AG08396 (cell line): ENCODE measurements around the gene RMND1.
"Not testable (repeated sequence)": the region's sequence is repeated elsewhere in the genome, so short reads cannot be mapped to it uniquely, and the experiment has no call there.

Source experiments
- DNase-seq: peaks from one replicate; pipeline ENCODE4 v3.0.0; 2012; ENCODE audit warnings: low spot score, mixed read lengths

RMND1 gene

DNA sequence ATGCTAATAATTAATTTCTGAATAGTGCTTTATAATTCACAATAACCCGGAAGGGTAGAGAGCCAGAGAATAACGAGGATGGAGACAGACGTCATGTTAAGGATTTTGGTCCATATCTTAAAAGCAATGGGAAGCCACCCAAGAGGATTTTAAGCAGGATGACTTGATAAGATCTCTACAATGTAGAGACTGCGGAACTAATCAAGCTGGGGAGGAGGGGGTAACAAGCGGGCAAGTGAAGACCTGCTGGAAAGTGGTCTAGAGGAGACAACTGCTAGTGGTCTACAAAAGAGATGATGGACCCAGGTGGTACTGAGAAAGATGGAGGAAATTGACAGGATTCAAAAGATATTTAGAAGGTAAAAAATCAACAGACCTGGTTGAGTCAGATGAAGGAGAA lies 67.8 kb downstream of the RMND1 start:
- no peak for DNase-seq

DNA sequence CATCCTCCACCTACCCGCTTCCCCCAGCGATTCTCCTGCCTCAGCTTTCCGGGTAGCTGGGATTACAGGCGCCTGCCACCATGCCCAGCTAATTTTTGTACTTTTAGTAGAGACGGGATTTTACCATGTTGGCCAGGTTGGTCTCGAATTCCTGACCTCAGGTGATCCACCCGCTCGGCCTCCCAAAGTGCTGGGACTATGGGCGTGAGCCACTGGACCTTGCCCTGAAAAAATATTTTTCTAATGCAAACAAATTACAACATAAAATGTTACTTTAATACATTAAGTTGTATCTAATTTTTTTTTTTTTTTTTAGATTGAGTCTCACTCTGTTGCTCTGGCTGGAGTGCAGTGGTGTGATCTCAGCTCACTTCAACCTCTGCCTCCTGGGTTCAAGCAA lies 69.3 kb downstream of the RMND1 start:
- DNase-seq = not testable (repeated sequence)

DNA sequence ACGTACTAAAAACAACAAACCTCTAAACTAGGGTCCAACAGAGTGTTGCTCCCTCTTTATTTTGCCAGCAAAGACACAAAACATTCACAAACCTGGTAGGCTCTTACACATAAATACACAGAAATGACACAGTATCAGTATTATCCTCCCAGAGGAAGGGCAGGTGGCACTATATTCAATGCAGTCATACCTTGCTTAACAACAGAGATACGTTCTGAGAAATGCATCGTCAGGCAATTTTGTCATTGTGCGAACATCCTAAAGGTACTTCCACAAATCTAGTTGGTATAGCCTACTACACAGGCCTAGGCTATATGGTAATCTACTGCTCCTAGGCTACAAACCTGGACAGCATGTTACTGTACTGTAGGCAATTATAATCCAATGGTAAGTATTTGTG lies 70.2 kb downstream of the RMND1 start:
- DNase-seq = no peak

DNA sequence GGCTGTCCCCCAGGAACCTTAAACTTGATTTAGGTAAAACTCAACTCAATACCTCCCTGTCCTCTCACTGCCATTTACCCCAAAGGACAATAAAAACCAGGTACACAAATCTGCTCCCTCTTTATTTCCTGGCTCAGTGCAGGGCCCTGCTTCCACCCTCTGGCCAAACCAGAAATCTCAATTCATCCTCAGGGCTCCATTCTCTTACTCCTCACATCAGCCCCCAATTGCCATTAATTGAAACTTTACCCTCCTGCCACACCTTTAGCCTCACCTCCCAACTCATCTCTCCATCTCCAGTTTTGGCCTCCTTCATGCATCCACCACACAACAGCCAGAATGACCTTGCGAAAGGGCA lies 71.1 kb downstream of the RMND1 start:
- DNase-seq = no peak

DNA sequence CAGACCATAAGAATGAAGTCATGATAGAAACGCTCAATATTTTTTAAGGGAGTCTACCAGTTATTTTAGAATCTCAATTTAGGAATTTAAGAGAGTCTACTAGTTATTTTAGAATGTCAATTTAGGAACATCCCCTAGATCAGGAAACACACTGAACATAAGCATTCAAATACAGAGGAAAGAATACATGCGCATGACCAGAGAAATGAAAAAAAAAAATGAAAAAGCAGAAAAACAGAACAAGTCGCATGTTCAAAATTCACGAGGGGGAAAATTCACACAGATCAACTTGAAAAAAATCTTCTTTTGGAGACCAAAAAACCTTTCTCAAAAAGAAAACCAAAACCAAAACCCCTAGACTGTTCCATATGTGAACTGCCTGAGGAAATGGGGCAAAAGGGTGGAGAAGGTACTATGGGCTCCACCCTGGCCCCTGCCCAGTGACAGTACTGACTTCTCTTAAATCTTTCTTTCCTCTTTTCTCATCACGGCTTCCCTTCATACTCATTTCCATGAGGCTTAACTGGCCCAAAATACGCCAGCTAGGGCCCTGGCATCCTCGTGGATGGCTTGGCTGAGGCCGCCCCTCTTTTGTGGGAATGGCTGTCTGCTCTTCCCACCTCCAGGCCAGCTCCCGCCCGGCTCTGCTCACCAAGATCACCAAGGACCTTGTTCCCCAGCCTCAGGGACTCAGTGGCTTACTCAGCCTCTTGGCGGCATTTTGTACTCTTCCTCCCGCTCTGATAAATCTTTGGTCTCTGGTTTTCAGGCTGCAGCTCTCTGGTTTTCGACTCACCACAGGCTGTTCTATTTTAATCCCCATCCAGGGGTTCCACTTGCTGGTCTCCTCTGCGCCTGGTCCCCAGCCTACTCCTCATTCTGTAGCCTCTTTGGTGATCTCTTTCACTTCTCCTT lies 71.7 kb downstream of the RMND1 start:
- DNase-seq = no peak

DNA sequence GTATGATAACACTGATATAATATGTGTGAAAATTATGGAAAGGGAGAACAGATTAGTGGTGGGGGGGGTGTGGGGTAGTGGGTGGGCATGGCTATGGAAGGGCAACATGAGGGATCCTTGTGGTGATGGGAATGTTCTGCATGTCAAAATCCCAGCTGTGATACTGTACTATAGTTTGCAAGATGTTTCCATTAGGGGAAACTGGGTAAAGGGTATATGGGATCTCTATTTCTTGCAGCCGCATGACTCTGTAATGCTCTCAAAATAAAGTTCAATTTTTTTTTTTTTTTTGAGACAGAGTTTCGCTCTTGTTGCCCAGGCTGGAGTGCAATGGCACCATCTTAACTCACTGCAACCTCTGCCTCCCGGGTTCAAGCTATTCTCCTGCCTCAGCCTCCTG lies 74.8 kb downstream of the RMND1 start:
- DNase-seq = no peak

DNA sequence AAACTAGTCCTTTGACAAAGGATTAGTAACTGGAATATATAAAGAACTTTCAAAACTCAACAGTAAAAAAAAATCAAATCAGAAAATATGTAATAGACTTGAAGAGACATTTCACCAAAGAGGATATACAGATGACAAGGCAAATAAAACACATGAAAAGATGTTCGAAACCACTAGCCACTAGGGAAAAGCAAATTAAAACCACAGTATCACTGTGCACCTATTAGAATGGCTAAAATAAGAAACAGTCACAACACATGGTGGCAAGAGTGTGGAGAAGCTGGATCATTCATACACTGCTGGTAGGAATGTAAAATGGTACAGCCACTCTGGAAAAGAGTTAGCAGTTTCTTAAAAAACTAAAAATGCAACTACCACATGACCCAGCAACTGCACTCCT lies 75.5 kb downstream of the RMND1 start:
- no peak for DNase-seq

DNA sequence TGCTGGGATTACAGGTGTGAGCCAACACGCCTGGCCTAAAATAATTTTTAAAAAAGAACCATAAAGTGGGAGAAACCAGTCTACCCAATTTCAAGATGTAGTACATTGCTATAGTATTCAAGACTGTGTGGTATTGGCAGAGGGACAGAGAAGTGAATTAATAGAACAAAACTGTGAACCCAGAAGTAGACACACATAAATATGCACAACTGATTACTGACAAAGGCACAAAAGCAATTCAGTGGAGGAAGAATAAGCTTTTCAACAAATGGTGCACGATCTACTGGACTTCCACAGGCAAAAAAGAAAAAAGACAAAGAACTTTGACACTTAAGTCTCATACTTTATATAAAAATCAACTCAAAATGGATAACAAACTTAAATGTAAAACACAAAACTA lies 76.1 kb downstream of the RMND1 start:
- DNase-seq = no peak

DNA sequence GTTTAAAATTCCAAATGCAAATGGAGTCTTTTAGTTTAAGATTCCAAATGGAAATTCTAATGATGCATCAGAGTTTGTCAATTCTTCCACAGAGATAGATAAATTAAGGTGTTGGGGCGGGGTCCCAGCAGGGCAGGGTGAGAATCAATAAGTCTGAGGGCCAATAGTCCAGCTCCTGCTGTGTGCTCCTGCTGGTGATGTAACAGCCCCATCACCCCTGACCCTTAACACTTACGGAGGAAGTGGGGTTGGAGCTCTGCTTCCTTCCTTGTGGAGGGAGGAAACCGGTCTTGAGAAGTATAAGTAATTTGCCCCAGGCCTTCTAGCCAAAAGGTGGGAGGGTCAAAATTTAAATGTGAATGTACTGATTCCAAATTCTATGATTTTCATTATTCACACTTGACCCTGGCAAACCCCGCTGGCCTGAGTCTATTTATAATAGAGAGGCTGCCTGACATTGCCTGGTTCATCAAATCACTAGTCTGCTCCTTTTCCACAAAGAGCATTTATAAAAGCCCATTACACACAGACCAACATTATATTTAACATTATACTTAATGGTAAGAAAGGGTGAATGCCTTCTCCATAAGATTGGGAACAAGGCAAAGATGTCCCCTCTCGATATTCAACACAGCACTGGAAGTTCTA lies 77.8 kb downstream of the RMND1 start:
- no peak for DNase-seq

DNA sequence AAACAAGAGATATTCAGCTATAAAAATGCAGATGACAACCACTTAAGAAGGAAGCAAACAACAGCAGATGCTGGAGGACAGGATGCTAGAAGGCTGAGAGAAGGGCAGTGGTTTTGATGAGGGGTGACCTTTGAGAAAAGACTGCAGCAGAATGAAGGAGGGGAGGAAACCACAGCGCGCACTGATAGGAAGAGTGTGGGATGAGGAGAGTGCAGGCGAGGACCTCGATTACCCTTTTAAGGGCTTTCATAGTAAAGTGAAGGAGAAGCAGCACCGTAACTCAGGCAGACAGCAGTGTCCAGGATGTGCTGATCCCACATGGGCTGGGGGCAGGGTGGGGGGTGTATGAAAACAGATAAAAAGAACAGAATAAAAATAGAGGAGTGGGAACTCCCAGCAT lies 79.8 kb downstream of the RMND1 start:
- no peak for DNase-seq

DNA sequence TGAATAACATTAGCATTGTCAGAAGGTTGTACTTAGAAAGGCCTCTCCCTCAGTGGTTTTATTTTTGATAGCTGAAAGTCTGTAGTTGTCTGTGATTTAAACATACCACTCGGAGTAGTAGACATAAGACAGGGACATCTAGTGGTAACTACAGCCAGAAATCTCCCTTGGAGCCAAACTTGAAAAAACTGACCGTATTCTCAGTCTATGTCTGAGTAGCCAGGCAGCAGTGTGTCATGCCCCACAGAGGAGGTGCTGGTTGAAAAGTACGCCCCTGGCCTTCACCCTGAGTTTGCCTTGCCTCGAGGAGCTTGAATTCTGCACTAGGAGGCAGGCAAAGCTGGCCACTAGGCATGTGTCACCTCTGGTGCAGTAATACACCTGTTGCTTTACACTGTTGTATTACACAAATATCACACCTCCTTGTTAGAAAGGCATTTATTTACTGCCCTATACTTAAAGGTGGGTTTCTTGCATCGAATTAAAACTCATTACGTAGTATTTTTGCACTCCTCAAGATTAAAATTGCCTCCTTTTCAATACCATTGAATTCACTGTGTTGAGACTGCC lies 81.3 kb downstream of the RMND1 start:
- DNase-seq = peak; percentile 14

DNA sequence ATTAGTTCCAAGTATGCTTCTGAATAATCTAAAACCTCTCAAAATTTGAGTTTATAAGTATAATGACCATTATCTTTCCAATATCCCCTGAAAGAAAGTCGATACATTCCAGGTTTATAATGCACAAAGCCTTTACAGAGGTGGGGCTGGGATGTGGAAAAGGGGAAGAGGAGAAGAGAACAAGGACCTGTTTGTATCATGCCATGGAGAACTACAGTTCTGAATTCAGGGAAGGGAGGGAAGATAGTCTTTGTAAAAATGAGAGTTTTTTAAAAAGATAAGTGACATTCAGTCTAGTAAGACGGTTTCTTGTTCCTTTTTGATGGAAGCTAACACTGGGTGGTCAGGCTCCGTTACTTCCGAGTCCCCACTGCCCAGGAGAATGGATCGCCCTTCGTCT lies 86.7 kb downstream of the RMND1 start:
- DNase-seq = no peak

DNA sequence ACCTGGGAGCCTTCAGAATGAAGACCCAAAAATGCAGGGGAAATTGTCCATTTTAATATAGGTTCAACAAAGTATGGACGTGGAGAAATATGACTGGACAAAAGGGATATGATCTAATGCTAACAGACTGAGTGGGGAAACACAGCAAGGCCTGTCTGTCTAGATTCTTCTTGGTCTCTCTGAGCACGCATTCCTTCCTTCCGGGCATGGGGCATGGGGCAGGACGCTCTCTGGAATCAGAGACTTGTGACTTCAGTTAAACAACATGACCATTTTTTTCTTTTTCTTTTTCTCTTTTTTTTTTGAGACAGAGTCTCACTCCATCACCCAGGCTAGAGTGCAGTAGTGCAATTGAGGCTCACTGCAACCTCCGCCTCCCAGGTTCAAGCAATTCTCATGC lies 92.4 kb downstream of the RMND1 start:
- DNase-seq = no peak

DNA sequence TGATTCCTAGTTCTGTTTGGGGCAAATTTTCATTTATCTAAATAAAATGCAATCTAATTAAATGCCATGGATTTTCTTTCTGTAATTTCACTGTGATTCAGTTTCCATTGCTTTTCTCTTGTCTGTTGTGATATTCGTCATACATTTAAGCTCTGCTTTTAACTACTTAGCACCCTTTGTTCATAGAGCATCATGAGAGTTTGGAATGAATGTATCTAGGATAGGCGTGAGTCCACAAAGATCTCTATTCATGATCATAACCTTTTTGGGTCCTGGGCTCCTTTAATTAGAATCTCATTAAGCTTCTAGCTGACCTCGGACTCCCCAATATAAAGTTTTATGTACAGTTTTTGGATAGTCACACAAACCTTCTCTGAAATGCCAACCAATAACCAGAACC lies 93.5 kb downstream of the RMND1 start:
- DNase-seq = no peak

DNA sequence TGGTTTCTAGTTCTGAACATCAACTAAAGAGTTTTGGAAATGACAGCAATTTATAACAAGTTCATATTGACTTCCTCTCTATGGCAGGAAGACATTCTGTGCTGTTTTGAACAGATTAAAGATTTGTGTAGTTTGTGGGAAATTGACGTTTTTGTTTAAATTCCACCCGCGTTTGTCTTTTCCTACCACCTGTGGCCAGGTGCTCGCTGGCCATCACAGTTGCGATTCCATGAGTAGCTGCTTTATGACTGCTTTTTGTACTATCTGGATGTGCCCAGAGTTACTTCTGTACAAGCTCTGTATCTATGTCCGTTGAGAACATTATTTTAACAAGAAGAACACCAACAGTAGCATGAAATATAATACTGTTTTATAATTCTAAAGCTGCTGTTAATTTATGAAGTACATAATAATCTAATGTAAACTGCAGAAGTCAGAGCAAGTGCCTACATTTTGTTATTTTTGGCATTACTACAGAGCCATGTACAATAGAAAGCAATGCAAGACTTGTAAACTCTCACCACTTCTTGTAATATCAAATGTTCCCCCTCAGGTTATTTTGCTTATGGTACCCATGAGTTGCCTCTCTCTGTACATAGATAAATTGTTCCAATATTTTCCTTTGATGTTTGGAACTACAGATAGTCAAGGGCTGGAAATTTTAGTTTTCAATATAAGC lies 94.0 kb downstream of the RMND1 start:
- no peak for DNase-seq

DNA sequence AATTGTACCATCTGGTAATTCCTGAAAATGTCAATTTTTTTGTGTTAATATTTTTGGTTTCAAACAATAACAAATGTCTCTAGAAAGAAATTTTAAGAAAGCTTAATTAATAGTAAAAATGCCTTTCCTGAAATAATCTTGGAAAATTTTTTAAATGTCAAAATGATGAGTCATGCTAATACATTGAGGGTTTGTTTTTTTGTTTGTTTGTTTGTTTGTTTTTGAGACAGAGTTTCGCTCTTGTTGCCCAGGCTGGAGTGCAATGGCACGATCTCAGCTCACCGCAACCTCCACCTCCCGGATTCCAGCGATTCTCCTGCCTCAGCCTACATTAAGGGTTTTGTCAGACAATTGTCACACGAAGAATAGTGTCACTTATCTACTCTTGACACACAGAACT lies 94.9 kb downstream of the RMND1 start:
- DNase-seq = not testable (repeated sequence)
